Osteoblast (primary cell): ENCODE data around the gene METTL22. TPM values are rescaled to one million over a fixed set of nuclear protein-coding genes. Genes with fewer than 3 reads are reported as not detected.

ENCODE experiments used
- DNase-seq: peaks from one replicate; pipeline ENCODE4 v3.0.0; 2011; ENCODE audit warnings: low spot score, mixed read lengths; ENCODE audit not compliant: insufficient read length; ENCODE audit errors: missing footprints
- H2AFZ ChIP-seq: 2 replicates; pipeline ENCODE4 v1.6.0; 2011; ENCODE audit warnings: mild to moderate bottlenecking, low read length
- H3K27ac ChIP-seq: 2 replicates; pipeline ENCODE4 v1.5.1; 2011; ENCODE audit warnings: mild to moderate bottlenecking, low read depth, low read length, moderate library complexity
- H3K27me3 ChIP-seq: 2 replicates; pipeline ENCODE4 v1.6.0; 2012; ENCODE audit warnings: mild to moderate bottlenecking, control low read depth, inconsistent platforms, low read length, moderate library complexity; ENCODE audit not compliant: insufficient read depth
- H3K36me3 ChIP-seq: 2 replicates; pipeline ENCODE4 v1.5.1; 2011; ENCODE audit warnings: mild to moderate bottlenecking, low read length, control low read depth, moderate library complexity; ENCODE audit not compliant: insufficient read depth
- H3K4me1 ChIP-seq: 2 replicates; pipeline ENCODE4 v1.5.1; 2011; ENCODE audit warnings: mild to moderate bottlenecking, low read length, control low read depth, moderate library complexity; ENCODE audit not compliant: insufficient read depth
- H3K4me2 ChIP-seq: 2 replicates; pipeline ENCODE4 v1.6.0; 2011; ENCODE audit warnings: mild to moderate bottlenecking, low read length; ENCODE audit not compliant: insufficient read depth
- H3K4me3 ChIP-seq: fragments of 200-600 bp; sonication (generic); 3 replicates; pipeline ENCODE4 v1.5.1; 2012; ENCODE audit warnings: mild to moderate bottlenecking, low read length, inconsistent platforms; ENCODE audit not compliant: insufficient read depth
- H3K79me2 ChIP-seq: 2 replicates; pipeline ENCODE4 v1.6.0; 2012; ENCODE audit warnings: mild to moderate bottlenecking, low read length, control low read depth, inconsistent platforms; ENCODE audit not compliant: insufficient read depth
- H3K9me3 ChIP-seq: 2 replicates; pipeline ENCODE4 v1.5.1; 2011; ENCODE audit warnings: low read depth, low read length, control low read depth
- H4K20me1 ChIP-seq: 2 replicates; pipeline ENCODE4 v1.6.0; 2012; ENCODE audit warnings: mild to moderate bottlenecking, low read length, control low read depth; ENCODE audit not compliant: insufficient read depth
- total RNA-seq: library from RNA; depleted of rRNA; stranded (reverse); fragments of >200 nt; gene quantifications from 2 replicates; pipeline ENCODE4 v1.2.3, GENCODE V29; 2012
- TF ChIP-seq, protein P1 (sequence below): IDR thresholded peaks from 2 replicates; pipeline ENCODE4 v1.5.1; 2011; ENCODE audit warnings: mild to moderate bottlenecking, low read depth, low read length, moderate library complexity; ENCODE audit errors: extremely low read depth

Gene METTL22
- total RNA-seq, 1 donor: 46.0 TPM

DNA sequence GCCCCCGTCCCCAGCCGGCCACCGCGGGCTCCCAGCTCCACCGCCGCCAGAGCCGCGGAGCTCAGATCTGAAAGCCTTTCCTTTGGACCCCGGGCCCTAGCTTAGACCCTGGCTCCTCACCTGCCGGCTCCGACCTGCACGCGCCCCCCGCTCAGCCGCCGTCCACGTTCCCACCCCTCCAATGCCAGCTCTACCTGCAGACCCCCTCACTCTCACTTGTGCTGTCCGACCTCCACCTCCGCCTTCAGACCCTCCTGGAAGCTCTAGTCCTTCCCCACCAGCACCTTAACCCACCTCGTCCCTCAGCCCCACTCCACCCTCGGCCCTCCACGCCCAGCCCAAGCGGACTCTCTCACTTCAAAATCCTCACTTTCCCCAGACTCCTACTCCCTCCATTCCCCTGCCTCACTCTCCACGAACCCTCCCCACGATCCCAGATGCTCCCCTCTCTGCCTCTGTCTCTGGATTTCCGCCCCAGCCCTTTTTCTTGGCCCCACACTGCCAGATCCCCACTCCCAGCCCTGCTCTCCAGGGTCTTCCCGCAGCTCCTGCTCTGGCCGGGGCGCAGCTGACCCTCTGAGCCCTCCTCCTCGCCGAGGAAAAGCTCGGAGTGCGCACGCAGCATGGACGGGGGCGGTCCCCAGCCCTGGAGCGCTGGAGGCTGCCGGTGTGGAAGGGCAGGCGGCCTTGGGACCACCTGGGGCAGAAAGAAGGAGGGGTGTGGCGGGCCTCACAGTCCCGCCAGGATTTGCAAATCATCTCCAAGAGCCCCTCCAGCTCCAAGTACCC lies 31.4 kb upstream of the METTL22 start, which contains the start of gene TMEM114:
TMEM114 (minus strand) TSS at position 612 of the 789 bp plus-strand sequence. CDS start 673 bp downstream, outside the sequence.
- Histone ChIP-seq H3K4me2 (no peak within 1 kb of the TSS), H4K20me1 (no peaks in the 10 kb centered on the region), H3K27ac (no peak within 1 kb of the TSS), H3K4me1 (no peaks in the 10 kb centered on the region), H3K9me3 (no peaks in the 10 kb centered on the region), H3K4me3 (no peak within 1 kb of the TSS), H3K36me3 (no peaks in the 10 kb centered on the region), H2AFZ (no peak within 1 kb of the TSS), H3K27me3 (peaks cover 21% of the 10 kb centered on the region), H3K79me2 (no peaks in the 10 kb centered on the region)
- TF ChIP-seq, protein P1, sequence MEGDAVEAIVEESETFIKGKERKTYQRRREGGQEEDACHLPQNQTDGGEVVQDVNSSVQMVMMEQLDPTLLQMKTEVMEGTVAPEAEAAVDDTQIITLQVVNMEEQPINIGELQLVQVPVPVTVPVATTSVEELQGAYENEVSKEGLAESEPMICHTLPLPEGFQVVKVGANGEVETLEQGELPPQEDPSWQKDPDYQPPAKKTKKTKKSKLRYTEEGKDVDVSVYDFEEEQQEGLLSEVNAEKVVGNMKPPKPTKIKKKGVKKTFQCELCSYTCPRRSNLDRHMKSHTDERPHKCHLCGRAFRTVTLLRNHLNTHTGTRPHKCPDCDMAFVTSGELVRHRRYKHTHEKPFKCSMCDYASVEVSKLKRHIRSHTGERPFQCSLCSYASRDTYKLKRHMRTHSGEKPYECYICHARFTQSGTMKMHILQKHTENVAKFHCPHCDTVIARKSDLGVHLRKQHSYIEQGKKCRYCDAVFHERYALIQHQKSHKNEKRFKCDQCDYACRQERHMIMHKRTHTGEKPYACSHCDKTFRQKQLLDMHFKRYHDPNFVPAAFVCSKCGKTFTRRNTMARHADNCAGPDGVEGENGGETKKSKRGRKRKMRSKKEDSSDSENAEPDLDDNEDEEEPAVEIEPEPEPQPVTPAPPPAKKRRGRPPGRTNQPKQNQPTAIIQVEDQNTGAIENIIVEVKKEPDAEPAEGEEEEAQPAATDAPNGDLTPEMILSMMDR: no peak
- DNase-seq: no peak

DNA sequence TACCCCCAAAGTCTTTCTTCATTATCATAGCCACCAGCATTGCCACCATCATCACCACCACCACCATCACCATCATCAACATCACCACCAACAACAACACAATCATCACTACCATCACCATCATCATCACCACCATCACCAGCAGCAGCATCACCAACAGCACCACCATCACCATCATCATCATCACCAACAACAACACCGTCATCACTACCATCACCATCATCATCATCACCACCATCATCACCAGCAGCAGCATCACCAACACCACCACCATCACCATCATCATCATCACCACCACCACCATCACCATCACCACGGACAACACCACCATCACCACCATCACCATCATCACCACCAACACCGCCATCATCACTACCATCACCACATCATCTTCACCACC lies 30.7 kb upstream of the METTL22 start:
- Histone ChIP-seq H3K36me3 (no peaks in the 10 kb centered on the region), H3K4me1 (no peaks in the 10 kb centered on the region), H3K4me3 (no peak overlapping the region), H2AFZ (no peak overlapping the region), H3K27me3 (peaks cover 21% of the 10 kb centered on the region), H4K20me1 (no peaks in the 10 kb centered on the region), H3K27ac (no peak overlapping the region), H3K9me3 (no peaks in the 10 kb centered on the region), H3K79me2 (no peaks in the 10 kb centered on the region), H3K4me2 (no peak overlapping the region)
- TF ChIP-seq, protein P1: no peak
- DNase-seq: no peak

GRCh38 chr16:8591451-8591850 lies 30.0 kb upstream of the METTL22 start:
- H3K4me3 ChIP-seq: no peak overlapping the region
- peaks cover 21% of the 10 kb centered on the region for H3K27me3 ChIP-seq
- no peaks in the 10 kb centered on the region for H3K9me3 ChIP-seq
- TF ChIP-seq, protein P1: no peak
- H3K79me2 ChIP-seq: no peaks in the 10 kb centered on the region
- no peak overlapping the region for H3K4me2 ChIP-seq
- DNase-seq: no peak
- H4K20me1 ChIP-seq: no peaks in the 10 kb centered on the region
- H3K36me3 ChIP-seq: no peaks in the 10 kb centered on the region
- no peak overlapping the region for H2AFZ ChIP-seq
- H3K27ac ChIP-seq: no peak overlapping the region
- H3K4me1 ChIP-seq: no peaks in the 10 kb centered on the region

DNA sequence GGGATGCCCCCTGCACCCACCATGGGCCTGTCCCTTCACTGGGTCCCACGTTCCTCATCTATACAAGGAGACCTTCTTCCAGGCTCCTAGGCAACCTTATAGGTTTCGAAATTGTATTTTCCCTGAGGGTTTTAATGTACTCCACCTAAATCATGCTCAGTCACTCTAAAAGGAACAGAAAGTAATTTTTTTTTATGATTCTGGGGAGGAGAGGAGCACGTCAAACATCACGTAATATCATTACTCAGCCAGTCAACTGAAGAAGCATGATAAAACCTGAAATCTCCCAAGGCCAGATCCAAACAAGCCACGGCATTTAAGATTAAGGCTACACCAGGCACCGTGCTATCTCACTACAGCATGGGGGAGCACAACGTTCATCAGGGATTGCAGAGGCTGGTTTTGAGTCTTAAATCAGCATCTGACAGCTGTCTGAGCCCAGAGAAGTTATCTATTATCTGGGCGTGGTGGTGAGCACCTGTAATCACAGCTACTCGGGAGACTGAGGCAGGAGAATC lies 27.3 kb upstream of the METTL22 start:
- Histone ChIP-seq H2AFZ (no peak overlapping the region), H3K4me2 (no peak overlapping the region), H3K4me3 (no peak overlapping the region), H4K20me1 (no peaks in the 10 kb centered on the region), H3K4me1 (no peaks in the 10 kb centered on the region), H3K36me3 (no peaks in the 10 kb centered on the region), H3K27ac (no peak overlapping the region), H3K9me3 (no peaks in the 10 kb centered on the region), H3K27me3 (peaks cover 11% of the 10 kb centered on the region), H3K79me2 (no peaks in the 10 kb centered on the region)
- TF ChIP-seq, protein P1: no peak
- DNase-seq: no peak
